ENCODE results near the gene CCDC61.

Gene CCDC61, protein sequence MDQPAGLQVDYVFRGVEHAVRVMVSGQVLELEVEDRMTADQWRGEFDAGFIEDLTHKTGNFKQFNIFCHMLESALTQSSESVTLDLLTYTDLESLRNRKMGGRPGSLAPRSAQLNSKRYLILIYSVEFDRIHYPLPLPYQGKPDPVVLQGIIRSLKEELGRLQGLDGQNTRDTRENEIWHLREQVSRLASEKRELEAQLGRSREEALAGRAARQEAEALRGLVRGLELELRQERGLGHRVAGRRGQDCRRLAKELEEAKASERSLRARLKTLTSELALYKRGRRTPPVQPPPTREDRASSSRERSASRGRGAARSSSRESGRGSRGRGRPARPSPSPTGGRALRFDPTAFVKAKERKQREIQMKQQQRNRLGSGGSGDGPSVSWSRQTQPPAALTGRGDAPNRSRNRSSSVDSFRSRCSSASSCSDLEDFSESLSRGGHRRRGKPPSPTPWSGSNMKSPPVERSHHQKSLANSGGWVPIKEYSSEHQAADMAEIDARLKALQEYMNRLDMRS

GRCh38 chr19:45994998-45995714, at the start of gene CCDC61:
Gene CCDC61 (plus strand): TSS chr19:45995467. CDS start chr19:46003019, 7,552 bp downstream.
- peak; percentile 94 for DNase-seq

- DNase-seq, result no peak
Measured at GRCh38 chr19:45947926-45948325, 47.3 kb upstream of the CCDC61 start.

GRCh38 chr19:45952341-45952685, 43.0 kb upstream of the CCDC61 start:
- no peak for DNase-seq

DNA sequence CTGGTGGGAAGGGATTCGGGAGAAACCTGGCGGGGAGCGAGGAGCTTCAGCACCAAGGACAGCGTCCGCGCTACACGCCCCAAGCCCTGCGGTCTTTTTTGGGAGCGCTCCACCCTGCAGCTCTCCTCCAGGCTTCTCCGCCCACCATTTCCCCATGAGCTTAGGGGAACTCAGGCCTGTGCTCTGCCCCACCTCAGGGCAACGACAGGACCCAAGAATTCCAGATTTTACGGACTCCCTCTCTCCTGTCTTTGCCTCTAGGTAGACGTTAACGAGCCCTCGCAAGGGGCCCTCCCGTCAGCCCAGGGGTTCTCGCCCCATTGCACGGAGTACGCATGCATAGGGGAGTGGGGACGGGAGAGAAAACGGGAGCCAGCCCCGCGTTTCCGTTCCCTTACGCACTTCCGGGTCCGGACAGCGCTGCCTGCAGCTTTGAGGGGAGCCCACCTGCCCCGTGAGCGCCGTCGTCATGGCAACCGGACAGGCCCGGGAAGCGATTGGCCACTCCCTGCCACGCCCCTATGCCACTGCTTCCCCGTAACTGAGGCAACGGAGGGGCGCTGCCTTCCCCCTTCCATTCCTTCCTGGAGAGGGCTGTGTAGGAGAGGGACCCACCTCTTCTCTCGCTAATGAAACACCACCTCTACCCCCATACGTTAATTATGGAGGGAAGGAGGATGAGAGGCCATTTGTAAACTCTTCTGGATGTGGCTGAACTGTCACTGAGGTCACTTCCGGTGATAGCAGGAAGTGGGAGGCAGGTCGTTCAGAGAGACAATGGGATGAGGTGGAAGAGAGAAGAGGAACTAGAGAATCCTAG, 42.4 kb upstream of the CCDC61 start:
- no peak for DNase-seq

DNA sequence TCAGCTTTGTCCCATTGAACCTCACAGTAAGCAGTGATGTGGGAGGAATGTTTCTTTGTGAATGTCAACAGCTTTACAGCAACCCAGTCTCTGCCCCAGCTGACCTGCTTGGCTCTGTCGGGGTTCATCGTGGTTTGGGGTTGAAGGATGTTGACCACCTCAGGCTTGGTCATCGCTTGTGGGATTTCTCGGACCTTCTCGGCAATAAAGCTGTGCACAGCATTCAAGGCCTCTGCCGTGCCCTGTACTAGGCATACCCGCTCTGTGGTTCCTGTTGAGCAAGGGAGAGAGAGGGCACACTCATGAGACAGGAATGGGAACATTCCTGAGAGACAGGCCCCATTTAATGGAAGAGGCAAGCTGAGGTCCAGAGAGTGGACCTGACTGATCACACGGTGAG, 41.6 kb upstream of the CCDC61 start:
- DNase-seq, result no peak

- no peak for DNase-seq
Measured at GRCh38 chr19:45954156-45954555, 41.1 kb upstream of the CCDC61 start.

DNA sequence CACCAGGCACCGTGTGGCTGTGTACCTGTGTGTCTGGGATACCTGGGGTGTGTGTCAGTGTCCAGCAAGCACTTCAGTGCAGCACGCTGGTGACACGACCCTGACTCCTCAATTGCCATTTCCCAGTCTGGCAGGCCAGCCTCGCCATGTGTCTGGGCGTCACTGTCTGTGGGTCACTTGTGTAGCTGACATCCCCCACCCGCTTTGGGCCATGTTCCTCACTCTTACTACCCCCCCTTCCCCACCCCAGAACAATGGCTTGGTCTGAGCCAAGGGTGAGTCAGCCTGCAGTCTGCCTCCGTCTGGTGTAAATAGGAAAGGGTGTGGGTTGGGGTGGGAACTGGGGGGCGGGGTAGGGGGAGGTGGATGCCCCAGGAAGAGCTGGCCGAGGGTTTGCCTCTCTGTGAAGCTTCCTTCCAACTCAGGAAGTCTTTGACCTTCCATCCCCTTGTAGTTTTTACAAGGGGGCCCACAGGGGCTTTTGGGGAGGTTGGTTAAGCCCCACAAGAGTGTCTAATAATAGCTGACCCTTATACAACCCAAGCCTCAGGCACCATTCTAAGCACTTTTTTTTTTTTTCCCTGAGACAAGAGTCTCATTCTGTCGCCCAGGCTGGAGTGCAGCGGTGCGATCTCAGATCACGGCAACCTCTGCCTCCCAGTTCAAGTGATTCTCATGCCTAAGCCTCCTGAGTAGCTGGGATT, 39.2 kb upstream of the CCDC61 start:
- DNase-seq, result no peak

- no peak for DNase-seq
Measured at GRCh38 chr19:45958320-45958719, 36.9 kb upstream of the CCDC61 start.

DNA sequence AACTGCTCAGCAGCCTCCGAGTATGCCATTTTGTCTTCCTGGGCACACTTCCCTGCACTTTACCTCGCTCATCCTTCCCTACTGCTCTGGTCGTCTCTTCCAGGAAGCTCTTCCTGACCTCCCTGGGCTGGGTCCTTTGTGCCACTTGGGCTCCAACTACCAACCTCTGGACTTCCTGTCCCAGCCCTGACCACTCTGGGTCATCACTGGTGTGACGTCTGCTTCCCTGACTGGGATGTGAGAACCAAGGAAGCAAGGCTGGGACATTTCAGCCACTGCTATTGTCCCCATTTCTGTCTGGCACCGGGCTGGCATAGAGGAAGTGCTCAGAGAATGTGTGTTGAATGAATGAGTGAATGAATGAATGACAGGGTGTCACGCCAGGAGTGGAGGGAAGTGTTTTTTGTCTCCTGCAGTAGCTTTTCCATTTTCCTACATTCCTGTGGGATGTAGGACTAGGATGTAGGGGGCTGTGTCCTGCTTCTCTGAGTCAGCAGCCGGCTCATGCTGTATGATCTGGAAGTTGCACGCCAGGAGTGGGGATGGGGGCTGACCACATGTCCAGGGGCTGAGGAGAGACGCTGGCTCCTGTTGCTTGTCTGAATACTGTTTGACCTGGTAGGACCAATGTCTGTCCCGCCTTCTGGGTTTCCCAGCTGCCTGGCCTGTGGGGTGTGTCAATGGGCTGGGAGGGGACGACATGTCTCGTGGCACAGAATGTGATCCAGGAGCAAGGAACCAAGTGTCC, 36.3 kb upstream of the CCDC61 start:
- DNase-seq, result no peak

- no peak for DNase-seq
Measured at GRCh38 chr19:45959517-45960025, 35.7 kb upstream of the CCDC61 start.

DNA sequence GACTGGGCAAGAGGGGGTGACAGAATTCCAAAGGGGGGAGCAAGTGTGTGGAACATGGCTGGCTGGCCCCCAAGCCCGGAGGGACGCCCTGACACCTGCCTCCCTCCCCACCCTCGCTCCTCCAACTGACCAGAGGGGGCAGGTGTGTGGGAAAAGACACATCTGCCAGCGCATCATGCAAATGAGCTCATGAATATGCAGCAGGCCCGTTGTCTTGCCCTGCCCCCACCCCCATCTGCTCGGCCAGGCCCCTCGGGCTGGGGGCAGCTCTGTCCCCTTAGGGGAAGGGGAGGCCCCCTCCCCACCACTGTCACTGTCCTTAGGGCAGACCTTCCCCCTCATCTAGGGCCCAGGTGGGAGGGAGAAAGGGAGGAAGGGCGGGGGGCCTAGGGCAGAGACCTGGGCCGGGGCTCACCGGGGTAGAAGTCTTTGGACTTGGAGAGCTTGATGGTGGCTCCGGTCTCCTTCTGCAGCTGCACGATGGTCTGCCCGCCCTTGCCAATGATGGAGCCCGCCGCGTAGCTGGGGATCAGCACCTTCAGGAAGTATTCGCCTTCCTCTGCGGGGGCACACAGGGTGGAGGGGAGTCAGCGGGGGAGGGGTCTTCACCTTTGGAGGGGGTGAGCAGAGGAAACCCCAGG, 34.6 kb upstream of the CCDC61 start:
- no peak for DNase-seq

DNA sequence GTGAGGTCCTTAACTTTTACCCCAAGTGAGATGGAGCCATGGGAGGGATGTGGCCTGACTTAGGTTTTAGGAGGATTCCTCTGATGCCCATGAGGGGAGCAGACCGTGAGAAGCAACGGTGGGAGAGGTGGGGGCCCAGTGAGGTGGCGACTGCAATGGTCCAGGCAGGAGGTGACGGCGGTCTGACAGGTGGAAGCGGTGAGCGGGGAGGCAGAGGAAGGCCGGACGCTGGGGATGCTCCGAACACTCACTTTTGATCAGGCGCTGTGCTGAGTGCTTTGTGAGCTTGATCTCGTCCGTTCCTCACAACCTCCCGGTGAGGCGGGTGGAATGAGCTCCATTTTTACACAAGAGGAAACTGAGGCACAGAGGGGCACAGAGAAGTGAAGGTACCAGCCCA, 33.2 kb upstream of the CCDC61 start:
- DNase-seq, result no peak

- DNase-seq, result no peak
Measured at GRCh38 chr19:45967246-45967645, 28.0 kb upstream of the CCDC61 start.

- no peak for DNase-seq
Measured at GRCh38 chr19:45968626-45969025, 26.6 kb upstream of the CCDC61 start.

GRCh38 chr19:45969676-45970075, 25.6 kb upstream of the CCDC61 start:
- DNase-seq, result no peak

- DNase-seq, result no peak
Measured at GRCh38 chr19:45971260-45971902, 23.9 kb upstream of the CCDC61 start.

DNA sequence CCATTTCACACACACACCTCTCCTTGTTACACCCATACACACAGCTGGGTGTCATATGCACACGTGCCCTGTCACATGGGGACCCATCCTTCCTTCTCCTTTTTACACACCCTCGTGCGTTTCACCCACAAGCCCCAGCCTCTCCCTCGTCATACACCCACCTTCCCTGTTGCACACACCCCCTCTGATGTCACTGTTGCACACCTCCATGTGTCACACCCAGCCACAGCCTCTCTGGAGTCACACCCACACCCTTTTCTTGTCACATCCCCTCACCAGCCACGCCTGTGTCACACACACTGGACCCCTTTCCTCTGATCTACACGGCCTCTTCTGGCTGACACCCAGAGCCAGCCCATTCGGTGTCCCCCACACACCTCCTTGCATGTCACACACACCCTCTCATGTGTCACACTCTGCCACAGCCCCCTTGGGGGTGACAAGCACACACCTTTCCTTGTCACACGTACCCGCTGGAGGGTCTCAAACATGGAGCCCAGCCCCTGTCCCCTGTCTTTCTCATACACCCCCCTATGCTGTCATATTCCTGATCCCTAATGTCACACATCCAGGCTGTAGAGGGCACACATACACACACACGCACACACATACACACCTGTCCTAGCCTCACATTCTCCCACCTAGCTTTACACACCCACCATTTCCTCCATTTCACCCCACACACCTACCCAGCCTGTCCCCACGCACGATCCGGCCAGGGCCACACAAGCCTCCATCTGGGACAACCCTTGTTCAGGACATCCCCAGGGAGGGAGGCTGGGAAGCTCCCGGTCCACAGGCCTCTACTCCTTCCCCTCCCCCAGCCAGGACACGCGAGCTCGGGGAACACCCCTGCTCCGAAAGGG, 23.0 kb upstream of the CCDC61 start:
- no peak for DNase-seq

GRCh38 chr19:45972947-45973540, 22.2 kb upstream of the CCDC61 start:
- DNase-seq, result no peak

Measured in activated CD4-positive, alpha-beta T cell treated with anti-CD3 and anti-CD28 coated beads for 1 hour (primary cell).